Hepatocyte (in vitro differentiated cells): ENCODE measurements around the gene TBCD. TPM values are rescaled to one million over a fixed set of nuclear protein-coding genes. Genes with fewer than 3 reads are reported as not detected.

Experiments
- DNase-seq: peaks from one replicate; pipeline ENCODE4 v3.0.0-alpha.2; 2016; ENCODE audit warnings: low spot score
- H2AFZ ChIP-seq: fragments of 200-600 bp; sonication (generic); 2 replicates; pipeline ENCODE4 v1.6.0; 2016; ENCODE audit warnings: antibody characterized with exemption, mild to moderate bottlenecking
- H3K27ac ChIP-seq: fragments of 200-600 bp; sonication (generic); 2 replicates; pipeline ENCODE4 v1.5.1; 2016; ENCODE audit warnings: mild to moderate bottlenecking
- H3K27me3 ChIP-seq: fragments of 200-600 bp; sonication (generic); 2 replicates; pipeline ENCODE4 v1.6.1; 2016
- H3K36me3 ChIP-seq: fragments of 200-600 bp; sonication (generic); replicated peaks from 2 replicates; pipeline ENCODE4 v1.5.1; 2016; ENCODE audit warnings: low read depth; ENCODE audit not compliant: insufficient read depth
- H3K4me1 ChIP-seq: fragments of 200-600 bp; sonication (generic); 2 replicates; pipeline ENCODE4 v1.5.1; 2016; ENCODE audit warnings: mild to moderate bottlenecking, moderate library complexity; ENCODE audit not compliant: insufficient read depth
- H3K4me2 ChIP-seq: fragments of 200-600 bp; sonication (generic); 2 replicates; pipeline ENCODE4 v1.6.0; 2016
- H3K4me3 ChIP-seq: fragments of 200-600 bp; sonication (generic); 2 replicates; pipeline ENCODE4 v1.5.1; 2016; ENCODE audit warnings: mild to moderate bottlenecking
- H3K79me2 ChIP-seq: fragments of 200-600 bp; sonication (generic); 2 replicates; pipeline ENCODE4 v1.6.0; 2017; ENCODE audit warnings: mild to moderate bottlenecking
- H3K9me2 ChIP-seq: fragments of 200-600 bp; sonication (generic); replicated peaks from 2 replicates; pipeline ENCODE4 v1.6.0; 2017; ENCODE audit warnings: mild to moderate bottlenecking; ENCODE audit not compliant: insufficient read depth
- H3K9me3 ChIP-seq: fragments of 200-600 bp; sonication (generic); 2 replicates; pipeline ENCODE4 v1.5.1; 2016; ENCODE audit warnings: low read depth, mild to moderate bottlenecking
- H4K20me1 ChIP-seq: fragments of 200-600 bp; sonication (generic); 2 replicates; pipeline ENCODE4 v1.6.0; 2016; ENCODE audit warnings: mild to moderate bottlenecking; ENCODE audit not compliant: insufficient read depth, poor library complexity, severe bottlenecking
- EZH2 ChIP-seq: fragments of 200-600 bp; sonication (generic); IDR thresholded peaks from 2 replicates; pipeline ENCODE4 v1.6.1; 2016; ENCODE audit warnings: antibody characterized with exemption, mild to moderate bottlenecking, borderline replicate concordance
- EZH2phosphoT487 ChIP-seq: fragments of 200-600 bp; sonication (generic); IDR thresholded peaks from one replicate; pipeline ENCODE4 v1.6.1; 2018; ENCODE audit warnings: antibody characterized with exemption, mild to moderate bottlenecking, low read depth, moderate library complexity; ENCODE audit not compliant: unreplicated experiment, severe bottlenecking
- WGBS: methylation state at CpG from one replicate; pipeline ENCODE4 v1.1.6; 2016; ENCODE audit warnings: low lambda C conversion rate; ENCODE audit errors: missing lambda C conversion rate; 5-methylcytosine and 5-hydroxymethylcytosine counted together
- polyA plus RNA-seq: library from polyadenylated mRNA; unstranded; fragments of >200 nt; fragmentation: Nextera tagmentation; extraction: Ambion mirVana; gene quantifications from 2 replicates; pipeline ENCODE4 v1.2.1, GENCODE V29; 2016
- total RNA-seq: library from RNA; depleted of rRNA; stranded (reverse); fragments of >200 nt; gene quantifications from 2 replicates; pipeline ENCODE4 v1.2.3, GENCODE V29; 2014
- TF ChIP-seq, protein P1 (sequence below): fragments of 200-600 bp; sonication (generic); IDR thresholded peaks from 2 replicates; pipeline ENCODE4 v1.5.1; 2016; ENCODE audit warnings: antibody characterized with exemption, mild to moderate bottlenecking; ENCODE audit not compliant: poor library complexity

The TBCD gene
- total and polyA plus RNA-seq, 2 experiments from 2014 or later = 24.5 to 41.5 TPM

DNA sequence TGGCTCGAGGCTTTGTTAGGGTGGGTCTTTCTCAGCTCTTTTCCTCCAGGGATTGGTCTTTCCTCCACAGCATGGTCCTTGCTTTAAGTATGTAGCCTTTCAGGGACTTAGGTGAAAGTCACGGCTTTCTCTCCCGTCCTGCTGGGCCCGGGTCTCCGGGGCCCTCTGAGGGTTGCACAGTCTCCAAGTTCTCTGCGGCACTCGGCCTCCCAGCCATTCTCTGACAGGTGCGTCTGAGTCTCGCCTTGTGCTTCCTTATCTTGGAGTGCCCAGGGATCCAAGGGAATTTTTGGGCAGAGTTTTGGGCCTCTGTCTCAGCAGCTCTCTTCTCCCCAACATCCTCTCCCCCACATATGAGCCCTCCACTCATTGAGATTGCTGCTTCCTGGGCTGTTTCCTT lies 51.3 kb downstream of the TBCD start:
- no peak for DNase-seq
- H4K20me1 ChIP-seq = no peaks in the 10 kb centered on the region
- no peaks in the 10 kb centered on the region for H3K9me3 ChIP-seq
- H3K36me3 ChIP-seq = no peaks in the 10 kb centered on the region
- H3K79me2 ChIP-seq = no peaks in the 10 kb centered on the region
- no peaks in the 10 kb centered on the region for H3K4me1 ChIP-seq
- H3K4me3 ChIP-seq = no peak overlapping the region
- no peak overlapping the region for H3K27ac ChIP-seq
- H3K4me2 ChIP-seq = no peak overlapping the region
- no peaks in the 10 kb centered on the region for H3K27me3 ChIP-seq
- TF ChIP-seq EZH2 (no peak), EZH2phosphoT487 (no peak)
- TF ChIP-seq, protein P1, sequence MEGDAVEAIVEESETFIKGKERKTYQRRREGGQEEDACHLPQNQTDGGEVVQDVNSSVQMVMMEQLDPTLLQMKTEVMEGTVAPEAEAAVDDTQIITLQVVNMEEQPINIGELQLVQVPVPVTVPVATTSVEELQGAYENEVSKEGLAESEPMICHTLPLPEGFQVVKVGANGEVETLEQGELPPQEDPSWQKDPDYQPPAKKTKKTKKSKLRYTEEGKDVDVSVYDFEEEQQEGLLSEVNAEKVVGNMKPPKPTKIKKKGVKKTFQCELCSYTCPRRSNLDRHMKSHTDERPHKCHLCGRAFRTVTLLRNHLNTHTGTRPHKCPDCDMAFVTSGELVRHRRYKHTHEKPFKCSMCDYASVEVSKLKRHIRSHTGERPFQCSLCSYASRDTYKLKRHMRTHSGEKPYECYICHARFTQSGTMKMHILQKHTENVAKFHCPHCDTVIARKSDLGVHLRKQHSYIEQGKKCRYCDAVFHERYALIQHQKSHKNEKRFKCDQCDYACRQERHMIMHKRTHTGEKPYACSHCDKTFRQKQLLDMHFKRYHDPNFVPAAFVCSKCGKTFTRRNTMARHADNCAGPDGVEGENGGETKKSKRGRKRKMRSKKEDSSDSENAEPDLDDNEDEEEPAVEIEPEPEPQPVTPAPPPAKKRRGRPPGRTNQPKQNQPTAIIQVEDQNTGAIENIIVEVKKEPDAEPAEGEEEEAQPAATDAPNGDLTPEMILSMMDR = no peak
- WGBS = 86% methylated on average over 9 of the region's 9 CpGs
- no peaks in the 10 kb centered on the region for H3K9me2 ChIP-seq
- no peak overlapping the region for H2AFZ ChIP-seq

DNA sequence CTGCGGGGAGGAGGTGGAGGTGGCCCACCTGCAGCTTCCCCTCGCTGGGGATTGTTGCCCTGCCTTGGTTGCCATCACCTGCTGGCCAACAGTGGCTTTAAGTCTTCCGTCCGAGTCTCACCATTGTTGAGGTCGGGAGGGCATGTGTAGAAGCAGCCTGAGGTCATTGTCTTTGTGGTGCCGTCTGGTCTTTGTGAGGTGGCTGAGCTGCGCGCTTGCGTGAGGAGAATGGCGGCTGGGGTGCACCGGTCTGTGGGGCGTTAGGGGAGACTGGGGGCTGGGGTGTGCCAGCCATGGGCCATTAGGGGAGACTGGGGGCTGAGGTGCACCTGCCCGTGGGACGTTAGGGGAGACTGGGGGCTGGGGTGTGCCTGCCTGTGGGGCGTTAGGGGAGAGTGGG lies 51.7 kb downstream of the TBCD start:
- no peak overlapping the region for H3K27ac ChIP-seq
- TF ChIP-seq, protein P1 = no peak
- TF ChIP-seq EZH2phosphoT487 = no peak
- TF ChIP-seq EZH2 = no peak
- no peak overlapping the region for H3K4me2 ChIP-seq
- no peaks in the 10 kb centered on the region for H3K79me2 ChIP-seq
- H3K4me1 ChIP-seq = no peaks in the 10 kb centered on the region
- no peaks in the 10 kb centered on the region for H3K27me3 ChIP-seq
- 95% methylated on average over 14 of the region's 15 CpGs for WGBS
- no peak overlapping the region for H3K4me3 ChIP-seq
- DNase-seq = no peak
- H3K9me3 ChIP-seq = no peaks in the 10 kb centered on the region
- no peaks in the 10 kb centered on the region for H3K36me3 ChIP-seq
- no peaks in the 10 kb centered on the region for H4K20me1 ChIP-seq
- no peak overlapping the region for H2AFZ ChIP-seq
- no peaks in the 10 kb centered on the region for H3K9me2 ChIP-seq

DNA sequence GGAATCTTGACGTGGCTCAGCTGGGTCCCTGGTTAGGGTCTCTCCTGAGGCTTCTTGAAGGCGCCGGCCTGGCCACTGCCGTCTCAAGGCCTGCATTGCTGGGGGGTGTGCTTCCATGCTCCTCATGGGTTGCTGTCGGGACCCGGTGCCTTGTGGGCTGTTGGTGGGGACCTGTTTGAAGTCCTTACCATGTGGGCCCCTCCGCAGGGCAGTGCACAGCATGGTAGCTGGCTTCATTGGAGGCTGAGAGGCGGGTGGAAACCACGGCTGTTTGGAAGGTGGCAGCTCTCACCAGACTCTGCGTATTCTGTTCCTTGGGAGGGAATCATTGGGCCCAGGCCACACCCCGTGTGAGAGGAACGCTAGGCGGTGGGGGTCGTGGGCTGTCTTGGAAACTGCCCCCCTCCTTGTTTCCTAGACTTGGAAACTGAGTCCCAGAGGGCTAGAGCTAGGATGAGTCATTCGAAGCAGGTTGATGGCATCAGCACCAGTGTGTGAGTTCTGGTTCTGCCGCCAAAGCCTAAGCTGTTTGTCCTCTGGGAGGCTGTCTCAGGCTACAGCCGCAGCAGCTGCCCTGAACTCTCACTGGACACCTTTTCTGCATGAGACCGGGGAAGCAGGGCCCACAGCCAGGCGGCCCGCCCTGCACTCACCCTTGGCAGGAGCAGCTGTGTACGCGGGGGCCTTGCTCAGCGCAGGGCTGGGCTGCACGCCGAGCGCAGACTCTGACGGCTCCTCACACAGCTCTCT lies 52.8 kb downstream of the TBCD start:
- Histone ChIP-seq H3K4me3 (no peak overlapping the region), H3K9me3 (no peaks in the 10 kb centered on the region), H3K27ac (no peak overlapping the region), H3K9me2 (no peaks in the 10 kb centered on the region), H4K20me1 (no peaks in the 10 kb centered on the region), H3K79me2 (no peaks in the 10 kb centered on the region), H2AFZ (no peak overlapping the region), H3K36me3 (no peaks in the 10 kb centered on the region), H3K4me1 (no peaks in the 10 kb centered on the region), H3K27me3 (no peaks in the 10 kb centered on the region), H3K4me2 (no peak overlapping the region)
- 92% methylated on average over 27 of the region's 27 CpGs for WGBS
- TF ChIP-seq, protein P1 = no peak
- no peak for TF ChIP-seq EZH2
- TF ChIP-seq EZH2phosphoT487 = no peak
- no peak for DNase-seq
